HUES6 (cell line): ENCODE results near the gene BANF1.
A peak's percentile ranks its signal among the peaks of the same experiment; 100 is the strongest.

Source experiments
- H3K27ac ChIP-seq: 2 replicates; pipeline ENCODE4 v1.7.0; 2013; ENCODE audit warnings: low read depth, mild to moderate bottlenecking, low read length, inconsistent platforms
- H3K27me3 ChIP-seq: 2 replicates; pipeline ENCODE4 v1.6.1; 2013; ENCODE audit warnings: low read length; ENCODE audit not compliant: control insufficient read depth, insufficient read depth
- H3K36me3 ChIP-seq: 2 replicates; pipeline ENCODE4 v1.6.1; 2013; ENCODE audit warnings: low read length; ENCODE audit not compliant: control insufficient read depth, insufficient read depth
- H3K4me1 ChIP-seq: 2 replicates; pipeline ENCODE4 v1.6.1; 2013; ENCODE audit warnings: low read length; ENCODE audit not compliant: control insufficient read depth, insufficient read depth
- H3K4me3 ChIP-seq: 2 replicates; pipeline ENCODE4 v1.5.1; 2013; ENCODE audit warnings: low read depth, low read length
- H3K9ac ChIP-seq: one replicate; pipeline ENCODE4 v1.6.1; 2013; ENCODE audit warnings: mild to moderate bottlenecking, low read length
- H3K9me3 ChIP-seq: 2 replicates; pipeline ENCODE4 v1.6.1; 2013; ENCODE audit warnings: low read depth, low read length; ENCODE audit not compliant: control insufficient read depth, insufficient read depth

BANF1 gene

GRCh38 chr11:66001942-66002647, at the start of gene BANF1, which contains the start of gene EIF1AD:
TSS of gene BANF1 (plus strand) at chr11:66002503. CDS start at chr11:66003251, 748 bp downstream.
TSS of gene EIF1AD (minus strand) at chr11:66002157. CDS start at chr11:66000389, 1,768 bp downstream.
- H3K9ac ChIP-seq, result peak within 1 kb of the TSS; percentile 77
- H3K9me3 ChIP-seq, result no peaks in the 10 kb centered on the region
- H3K4me3 ChIP-seq, result peak within 1 kb of the TSS; percentile 84
- H3K4me1 ChIP-seq, result peaks cover 8% of the 10 kb centered on the region
- peaks cover 52% of the 10 kb centered on the region for H3K36me3 ChIP-seq
- H3K27ac ChIP-seq, result peak within 1 kb of the TSS; percentile 84; the same call in 1 of the 2 replicates
- H3K27me3 ChIP-seq, result no peaks in the 10 kb centered on the region

GRCh38 chr11:65953471-65953870, 48.8 kb upstream of the BANF1 start:
- H3K9me3 ChIP-seq, result no peaks in the 10 kb centered on the region
- H3K9ac ChIP-seq, result no peak overlapping the region
- 0 out of 2 replicates have a peak, but pooled peaks cover 4% of the 10 kb centered on the region for H3K4me1 ChIP-seq

GRCh38 chr11:65954771-65955170, 47.5 kb upstream of the BANF1 start:
- Histone ChIP-seq H3K36me3 (no peaks in the 10 kb centered on the region), H3K27ac (no peak overlapping the region), H3K4me1 (0 out of 2 replicates have a peak, but pooled peaks cover 8% of the 10 kb centered on the region), H3K4me3 (no peak overlapping the region), H3K27me3 (no peaks in the 10 kb centered on the region), H3K9ac (no peak overlapping the region), H3K9me3 (no peaks in the 10 kb centered on the region)

More at GRCh38 chr11:65953471-65953870, 48.8 kb upstream of the BANF1 start:
- Histone ChIP-seq H3K4me3 (no peak overlapping the region), H3K27me3 (no peaks in the 10 kb centered on the region), H3K36me3 (no peaks in the 10 kb centered on the region), H3K27ac (0 out of 2 replicates have a peak overlapping the region, but pooled peaks have one; percentile 34)

DNA sequence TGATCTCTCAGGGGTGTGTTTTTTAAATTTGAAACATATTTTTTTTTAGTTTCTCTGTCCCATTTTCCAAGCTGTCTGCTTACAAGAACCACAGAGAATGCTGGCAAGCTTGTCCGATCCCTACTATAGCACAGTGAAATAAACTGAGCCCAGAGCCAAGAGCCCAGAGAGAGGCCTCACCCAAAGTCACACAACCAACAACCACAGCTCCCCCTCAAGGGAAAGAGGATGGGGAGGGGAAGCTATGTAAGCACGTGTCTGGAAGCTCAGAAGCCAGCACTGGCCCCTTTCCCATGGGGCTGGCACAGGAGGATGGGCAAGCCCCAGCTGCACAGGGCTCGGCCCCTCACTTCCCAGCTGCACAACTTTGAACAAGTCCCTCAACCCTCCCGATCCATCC, 44.0 kb upstream of the BANF1 start:
- Histone ChIP-seq H3K27ac (no peak overlapping the region), H3K4me1 (peaks cover 15% of the 10 kb centered on the region), H3K9me3 (no peaks in the 10 kb centered on the region), H3K9ac (no peak overlapping the region), H3K4me3 (no peak overlapping the region), H3K36me3 (no peaks in the 10 kb centered on the region), H3K27me3 (no peaks in the 10 kb centered on the region)

DNA sequence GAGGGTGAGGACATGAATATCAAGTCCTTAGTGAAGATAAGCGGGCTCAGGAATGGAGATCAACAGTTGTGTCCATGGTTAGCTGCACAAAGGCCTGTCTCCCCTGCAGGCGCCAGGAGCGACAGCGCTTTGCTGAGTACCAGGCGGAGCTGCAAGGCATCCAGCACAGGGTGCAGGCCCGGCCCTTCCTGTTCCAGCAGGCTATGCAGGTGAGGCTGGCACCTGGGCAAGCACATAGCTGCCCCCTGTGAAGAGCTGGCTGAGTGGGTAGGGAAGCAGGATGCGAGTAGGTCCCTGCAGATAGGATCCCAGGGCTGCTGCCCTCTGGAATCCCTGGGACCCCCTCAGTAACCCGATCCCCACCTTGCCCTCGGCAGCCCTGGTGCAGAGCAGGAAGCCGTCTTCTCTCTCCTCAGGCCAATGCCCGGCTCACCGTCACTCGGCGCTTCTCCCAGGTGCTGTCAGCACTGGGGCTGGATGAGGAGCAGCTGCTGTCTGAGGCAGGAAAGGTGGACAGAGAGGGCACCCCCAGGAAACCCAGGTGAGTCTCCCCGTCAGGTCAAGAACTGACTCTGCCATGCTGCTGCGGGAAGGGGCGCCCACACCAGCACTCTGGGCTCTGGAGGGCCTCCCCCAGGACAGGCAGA, 43.4 kb upstream of the BANF1 start:
- Histone ChIP-seq H3K36me3 (peaks cover 3% of the 10 kb centered on the region), H3K4me3 (no peak overlapping the region), H3K4me1 (peaks cover 15% of the 10 kb centered on the region), H3K27me3 (no peaks in the 10 kb centered on the region), H3K9me3 (no peaks in the 10 kb centered on the region), H3K9ac (no peak overlapping the region), H3K27ac (no peak overlapping the region)

DNA sequence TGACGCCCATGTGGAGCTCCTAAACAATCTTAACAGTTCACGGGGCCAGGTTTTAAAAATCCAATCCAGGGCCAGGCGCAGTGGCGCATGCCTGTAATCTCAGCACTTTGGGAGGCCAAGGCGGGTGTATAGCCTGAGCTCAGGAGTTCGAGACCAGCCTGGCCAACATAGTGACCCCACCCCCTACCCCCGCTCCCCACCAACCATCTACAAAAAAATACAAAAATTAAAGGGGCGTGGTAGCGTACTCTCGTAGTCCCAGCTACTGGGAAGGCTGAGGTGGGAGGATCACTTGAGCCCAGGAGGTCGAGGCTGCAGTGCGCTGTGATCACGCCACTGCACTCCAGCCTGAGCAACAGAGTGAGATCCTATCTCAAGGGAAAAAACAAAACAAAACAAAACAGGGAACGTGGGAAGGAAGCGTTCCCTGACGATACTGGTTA, 41.5 kb upstream of the BANF1 start:
- peak overlapping the region; percentile 10; the same call in 1 of the 2 replicates for H3K27ac ChIP-seq
- H3K9me3 ChIP-seq, result no peaks in the 10 kb centered on the region
- H3K27me3 ChIP-seq, result no peaks in the 10 kb centered on the region
- peaks cover 11% of the 10 kb centered on the region for H3K4me1 ChIP-seq
- H3K9ac ChIP-seq, result peak overlapping the region; percentile 78
- peaks cover 23% of the 10 kb centered on the region for H3K36me3 ChIP-seq
- H3K4me3 ChIP-seq, result peak overlapping the region; percentile 75

DNA sequence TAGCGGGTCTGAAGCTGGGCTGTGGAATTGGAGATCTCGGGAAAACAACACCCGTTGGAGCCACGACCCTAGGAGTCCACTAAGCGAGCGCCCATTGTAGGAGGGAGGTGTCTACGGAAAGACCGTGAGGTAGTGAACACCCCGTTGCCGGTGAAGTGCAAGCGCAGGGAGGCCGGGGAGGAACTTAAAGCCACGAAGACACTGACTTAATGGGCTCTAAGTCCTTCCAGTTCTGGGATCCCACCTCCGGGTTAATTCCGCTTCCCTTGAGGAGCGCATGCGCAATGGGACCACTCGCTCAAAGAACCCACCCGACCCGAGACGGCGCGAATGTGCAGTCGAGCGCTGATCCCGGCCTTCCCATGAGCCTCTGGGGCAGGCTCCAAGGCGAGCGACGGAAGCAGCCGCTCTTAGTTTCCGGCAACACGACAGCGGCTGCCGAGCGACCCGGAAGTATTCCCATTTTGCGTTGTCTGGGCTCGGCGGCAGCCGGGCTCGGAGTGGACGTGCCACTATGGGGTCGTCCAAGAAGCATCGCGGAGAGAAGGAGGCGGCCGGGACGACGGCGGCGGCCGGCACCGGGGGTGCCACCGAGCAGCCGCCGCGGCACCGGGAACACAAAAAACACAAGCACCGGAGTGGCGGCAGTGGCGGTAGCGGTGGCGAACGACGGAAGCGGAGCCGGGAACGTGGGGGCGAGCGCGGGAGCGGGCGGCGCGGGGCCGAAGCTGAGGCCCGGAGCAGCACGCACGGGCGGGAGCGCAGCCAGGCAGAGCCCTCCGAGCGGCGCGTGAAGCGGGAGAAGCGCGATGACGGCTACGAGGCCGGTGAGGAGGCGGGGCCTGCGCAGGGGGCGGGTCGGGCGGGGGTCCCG, 40.8 kb upstream of the BANF1 start, which contains the start of gene SART1:
Gene SART1 (plus strand): TSS at position 468 of the 874 bp plus-strand sequence. CDS start 47 bp downstream, at position 515.
- Histone ChIP-seq H3K27me3 (no peaks in the 10 kb centered on the region), H3K27ac (peak within 1 kb of the TSS; percentile 89), H3K4me3 (peak within 1 kb of the TSS; percentile 75), H3K36me3 (peaks cover 29% of the 10 kb centered on the region), H3K4me1 (peaks cover 11% of the 10 kb centered on the region), H3K9ac (peak within 1 kb of the TSS; percentile 95), H3K9me3 (no peaks in the 10 kb centered on the region)

GRCh38 chr11:65962141-65962564, 40.1 kb upstream of the BANF1 start:
- Histone ChIP-seq H3K9me3 (no peaks in the 10 kb centered on the region), H3K4me1 (peaks cover 11% of the 10 kb centered on the region), H3K9ac (peak overlapping the region; percentile 95), H3K4me3 (peak overlapping the region; percentile 75), H3K27ac (no peak overlapping the region), H3K36me3 (peaks cover 36% of the 10 kb centered on the region), H3K27me3 (no peaks in the 10 kb centered on the region)

- H3K27me3 ChIP-seq, result no peaks in the 10 kb centered on the region
- no peak overlapping the region for H3K27ac ChIP-seq
- H3K9me3 ChIP-seq, result no peaks in the 10 kb centered on the region
- H3K9ac ChIP-seq, result no peak overlapping the region
- peaks cover 7% of the 10 kb centered on the region for H3K4me1 ChIP-seq
- H3K4me3 ChIP-seq, result no peak overlapping the region
- H3K36me3 ChIP-seq, result peaks cover 62% of the 10 kb centered on the region
These were observed 37.4 kb upstream of the BANF1 start for GRCh38 chr11:65964906-65965305.

DNA sequence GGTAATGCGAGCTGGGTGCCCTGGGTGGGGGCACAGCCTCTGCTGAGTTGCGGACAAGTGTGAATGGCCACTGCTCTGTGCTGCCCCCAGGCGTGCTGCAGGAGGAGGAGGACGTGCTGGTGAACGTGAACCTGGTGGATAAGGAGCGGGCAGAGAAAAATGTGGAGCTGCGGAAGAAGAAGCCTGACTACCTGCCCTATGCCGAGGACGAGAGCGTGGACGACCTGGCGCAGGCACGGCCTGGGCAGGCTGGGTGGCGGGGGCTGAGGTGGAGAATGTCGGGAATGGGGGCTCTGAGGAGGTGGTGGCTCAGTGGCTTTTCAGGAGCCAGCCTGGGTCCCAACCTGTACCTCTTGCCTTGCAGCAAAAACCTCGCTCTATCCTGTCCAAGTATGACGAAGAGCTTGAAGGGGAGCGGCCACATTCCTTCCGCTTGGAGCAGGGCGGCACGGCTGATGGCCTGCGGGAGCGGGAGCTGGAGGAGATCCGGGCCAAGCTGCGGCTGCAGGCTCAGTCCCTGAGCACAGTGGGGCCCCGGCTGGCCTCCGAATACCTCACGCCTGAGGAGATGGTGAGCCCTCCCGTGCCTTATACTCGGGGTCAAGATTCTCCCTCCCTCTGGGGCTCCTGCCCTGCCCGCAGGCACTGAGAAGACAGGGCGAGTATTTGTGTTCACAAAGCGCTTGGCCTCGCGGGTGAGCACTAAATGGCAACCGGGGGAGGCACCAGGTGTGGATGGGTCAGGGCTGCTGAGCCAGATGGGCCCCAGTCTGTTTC, 36.1 kb upstream of the BANF1 start:
- Histone ChIP-seq H3K4me1 (peaks cover 7% of the 10 kb centered on the region), H3K36me3 (peaks cover 67% of the 10 kb centered on the region), H3K27ac (no peak overlapping the region), H3K27me3 (no peaks in the 10 kb centered on the region), H3K9ac (no peak overlapping the region), H3K9me3 (no peaks in the 10 kb centered on the region), H3K4me3 (no peak overlapping the region)
